ENCODE measurements around the gene PRKN.

The PRKN gene

GRCh38 chr6:162379757-162380409 is 347.7 kb downstream of the PRKN start:
- in situ Hi-C loops (cut with MboI; ENCODE audit: low pct_unique_long_range_greater_than_20kb, low sequenced_read_pairs, unreplicated experiment), result no loop called here
- DNase-seq (ENCODE audit: low spot score), result no peak
- TF ChIP-seq CTCF (IDR thresholded peaks at IDR 0.05; ENCODE audit: extremely low read depth, insufficient read depth, missing control alignments), result no peak

GRCh38 chr6:162377735-162378134 is 349.8 kb downstream of the PRKN start:
- in situ Hi-C loops (cut with MboI; ENCODE audit: low pct_unique_long_range_greater_than_20kb, low sequenced_read_pairs, unreplicated experiment), result no loop called here
- no peak for TF ChIP-seq CTCF (IDR thresholded peaks at IDR 0.05; ENCODE audit: extremely low read depth, insufficient read depth, missing control alignments)
- no peak for DNase-seq (ENCODE audit: low spot score)

GRCh38 chr6:162373868-162374267 is 353.7 kb downstream of the PRKN start:
- no peak for TF ChIP-seq CTCF (IDR thresholded peaks at IDR 0.05; ENCODE audit: extremely low read depth, insufficient read depth, missing control alignments)
- in situ Hi-C loops (cut with MboI; ENCODE audit: low pct_unique_long_range_greater_than_20kb, low sequenced_read_pairs, unreplicated experiment), result no loop called here
- no peak for DNase-seq (ENCODE audit: low spot score)

GRCh38 chr6:162373192-162373591 is 354.4 kb downstream of the PRKN start:
- TF ChIP-seq CTCF (IDR thresholded peaks at IDR 0.05; ENCODE audit: extremely low read depth, insufficient read depth, missing control alignments), result no peak
- no peak for DNase-seq (ENCODE audit: low spot score)
- in situ Hi-C loops (cut with MboI; ENCODE audit: low pct_unique_long_range_greater_than_20kb, low sequenced_read_pairs, unreplicated experiment), result no loop called here

- TF ChIP-seq CTCF (IDR thresholded peaks at IDR 0.05; ENCODE audit: extremely low read depth, insufficient read depth, missing control alignments), result no peak
- in situ Hi-C loops (cut with MboI; ENCODE audit: low pct_unique_long_range_greater_than_20kb, low sequenced_read_pairs, unreplicated experiment), result no loop called here
Observed at GRCh38 chr6:162372106-162372505, 355.5 kb downstream of the PRKN start.

GRCh38 chr6:162371121-162371520 is 356.4 kb downstream of the PRKN start:
- DNase-seq (ENCODE audit: low spot score), result no peak
- in situ Hi-C loops (cut with MboI; ENCODE audit: low pct_unique_long_range_greater_than_20kb, low sequenced_read_pairs, unreplicated experiment), result no loop called here

More at GRCh38 chr6:162372106-162372505, 355.5 kb downstream of the PRKN start:
- no peak for DNase-seq (ENCODE audit: low spot score)

More at GRCh38 chr6:162371121-162371520, 356.4 kb downstream of the PRKN start:
- no peak for TF ChIP-seq CTCF (IDR thresholded peaks at IDR 0.05; ENCODE audit: extremely low read depth, insufficient read depth, missing control alignments)
